Activated CD8-positive, alpha-beta memory T cell treated with anti-CD3 and anti-CD28 coated beads for 1 hour (primary cell): ENCODE measurements around the gene ASIC2.

Experiments
- DNase-seq, 2 donors: peaks; one replicate each; pipeline ENCODE4 v3.0.0-alpha.2; 2020; ENCODE audit warnings: low read depth in 1 of 2; ENCODE audit errors: extremely low read depth in 1 of 2

The ASIC2 gene

GRCh38 chr17:33288954-33289353 lies 4.1 kb downstream of the ASIC2 start:
- DNase-seq: no peak

- DNase-seq: no peak
Measured at GRCh38 chr17:33287096-33287725, 5.9 kb downstream of the ASIC2 start.

GRCh38 chr17:33285413-33285812 lies 7.7 kb downstream of the ASIC2 start:
- DNase-seq: no peak

- DNase-seq: no peak
Measured at GRCh38 chr17:33284022-33284421, 9.1 kb downstream of the ASIC2 start.

GRCh38 chr17:33280162-33280943 lies 12.7 kb downstream of the ASIC2 start:
- DNase-seq: no peak

- no peak for DNase-seq
Measured at GRCh38 chr17:33277436-33278100, 15.5 kb downstream of the ASIC2 start.

GRCh38 chr17:33273743-33274410 lies 19.2 kb downstream of the ASIC2 start:
- DNase-seq: no peak

GRCh38 chr17:33273271-33273670 lies 19.8 kb downstream of the ASIC2 start:
- no peak for DNase-seq

- DNase-seq: no peak
Measured at GRCh38 chr17:33272438-33272837, 20.7 kb downstream of the ASIC2 start.

GRCh38 chr17:33269337-33270060 lies 23.6 kb downstream of the ASIC2 start:
- no peak for DNase-seq

- no peak for DNase-seq
Measured at GRCh38 chr17:33267851-33268548, 25.1 kb downstream of the ASIC2 start.

GRCh38 chr17:33267271-33267790 lies 25.8 kb downstream of the ASIC2 start:
- no peak for DNase-seq

- no peak for DNase-seq
Measured at GRCh38 chr17:33266611-33267010, 26.5 kb downstream of the ASIC2 start.

GRCh38 chr17:33266116-33266515 lies 27.0 kb downstream of the ASIC2 start:
- DNase-seq: no peak

GRCh38 chr17:33263396-33263795 lies 29.7 kb downstream of the ASIC2 start:
- DNase-seq: no peak

GRCh38 chr17:33262266-33263123 lies 30.6 kb downstream of the ASIC2 start:
- no peak for DNase-seq

- DNase-seq: no peak
Measured at GRCh38 chr17:33261820-33262219, 31.3 kb downstream of the ASIC2 start.

- DNase-seq: no peak
Measured at GRCh38 chr17:33260638-33261037, 32.5 kb downstream of the ASIC2 start.

GRCh38 chr17:33258296-33258695 lies 34.8 kb downstream of the ASIC2 start:
- no peak for DNase-seq
